Measurements from ENCODE around the gene S100A6. TPM values are rescaled to one million over a fixed set of nuclear protein-coding genes. Genes with fewer than 3 reads are reported as not detected.
A peak's percentile ranks its signal among the peaks of the same experiment; 100 is the strongest.

S100A6 gene
- total RNA-seq, 1 experiment from 2014 or later = 1,521 TPM

GRCh38 chr1:153550827-153551500, 15.2 kb upstream of the S100A6 start:
- intact Hi-C loops (cut with micrococcal nuclease; ENCODE audit: unreplicated experiment) = no loop called here
- Mint-ChIP-seq H3K27ac (ENCODE audit: unreplicated experiment) (no peak overlapping the region), H3K36me3 (ENCODE audit: insufficient read depth, unreplicated experiment) (peaks cover 6% of the 10 kb centered on the region), H3K27me3 (ENCODE audit: unreplicated experiment) (no peaks in the 10 kb centered on the region), H3K9me3 (ENCODE audit: low read depth, unreplicated experiment) (no peaks in the 10 kb centered on the region), H3K4me3 (ENCODE audit: low read depth, unreplicated experiment) (no peak overlapping the region), H3K4me1 (ENCODE audit: low read depth, unreplicated experiment) (peaks cover 46% of the 10 kb centered on the region)
- BruUV-seq (replicated peaks) = no TSS peak
- CTCF ChIA-PET = no interaction called here
- no peak for DNase-seq
- no peak for TF ChIP-seq CTCF (IDR thresholded peaks at IDR 0.05; ENCODE audit: unreplicated experiment)

GRCh38 chr1:153550398-153550758, 14.6 kb upstream of the S100A6 start:
- no peak overlapping the region for H3K4me3 Mint-ChIP-seq (ENCODE audit: low read depth, unreplicated experiment)
- CTCF ChIA-PET = no interaction called here
- peaks cover 52% of the 10 kb centered on the region for H3K4me1 Mint-ChIP-seq (ENCODE audit: low read depth, unreplicated experiment)
- no TSS peak for BruUV-seq (replicated peaks)
- H3K36me3 Mint-ChIP-seq (ENCODE audit: insufficient read depth, unreplicated experiment) = peaks cover 12% of the 10 kb centered on the region
- no peak for DNase-seq
- TF ChIP-seq CTCF (IDR thresholded peaks at IDR 0.05; ENCODE audit: unreplicated experiment) = no peak
- intact Hi-C loops (cut with micrococcal nuclease; ENCODE audit: unreplicated experiment) = no loop called here
- no peak overlapping the region for H3K27ac Mint-ChIP-seq (ENCODE audit: unreplicated experiment)
- no peaks in the 10 kb centered on the region for H3K27me3 Mint-ChIP-seq (ENCODE audit: unreplicated experiment)
- no peaks in the 10 kb centered on the region for H3K9me3 Mint-ChIP-seq (ENCODE audit: low read depth, unreplicated experiment)

- peaks cover 57% of the 10 kb centered on the region for H3K4me1 Mint-ChIP-seq (ENCODE audit: low read depth, unreplicated experiment)
- no peak for TF ChIP-seq CTCF (IDR thresholded peaks at IDR 0.05; ENCODE audit: unreplicated experiment)
- BruUV-seq (replicated peaks) = no TSS peak
- no peak for DNase-seq
- peaks cover 17% of the 10 kb centered on the region for H3K36me3 Mint-ChIP-seq (ENCODE audit: insufficient read depth, unreplicated experiment)
- intact Hi-C loops (cut with micrococcal nuclease; ENCODE audit: unreplicated experiment) = no loop called here
- no peaks in the 10 kb centered on the region for H3K9me3 Mint-ChIP-seq (ENCODE audit: low read depth, unreplicated experiment)
- CTCF ChIA-PET = no interaction called here
- no peak overlapping the region for H3K4me3 Mint-ChIP-seq (ENCODE audit: low read depth, unreplicated experiment)
- H3K27ac Mint-ChIP-seq (ENCODE audit: unreplicated experiment) = peak overlapping the region; percentile 23
- H3K27me3 Mint-ChIP-seq (ENCODE audit: unreplicated experiment) = no peaks in the 10 kb centered on the region
Observed at GRCh38 chr1:153549741-153550397, 14.1 kb upstream of the S100A6 start.

- Mint-ChIP-seq H3K4me1 (ENCODE audit: low read depth, unreplicated experiment) (peaks cover 65% of the 10 kb centered on the region), H3K4me3 (ENCODE audit: low read depth, unreplicated experiment) (no peak within 1 kb of the TSS), H3K27me3 (ENCODE audit: unreplicated experiment) (no peaks in the 10 kb centered on the region), H3K36me3 (ENCODE audit: insufficient read depth, unreplicated experiment) (peaks cover 20% of the 10 kb centered on the region), H3K27ac (ENCODE audit: unreplicated experiment) (peak within 1 kb of the TSS; percentile 23), H3K9me3 (ENCODE audit: low read depth, unreplicated experiment) (no peaks in the 10 kb centered on the region)
- DNase-seq = peak; percentile 61
- CTCF ChIA-PET = interaction anchor here (0.8 kb wide), 1 partner anchor 17 kb away, joined by 3 read pairs; no protein-coding TSS in a partner anchor
- TF ChIP-seq CTCF (IDR thresholded peaks at IDR 0.05; ENCODE audit: unreplicated experiment) = no peak
- intact Hi-C loops (cut with micrococcal nuclease; ENCODE audit: unreplicated experiment) = no loop called here
- BruUV-seq (replicated peaks) = no TSS peak
Observed at GRCh38 chr1:153548722-153549688, 13.2 kb upstream of the S100A6 start, which contains the start of gene S100A3. TSS of gene S100A3 (minus strand) at chr1:153549258. CDS start at chr1:153548485, 773 bp downstream.

All from Calu3 (cell line).